Epithelial cell of esophagus (primary cell): ENCODE data around the gene CCNI.

Experiments
- DNase-seq: peaks from one replicate; pipeline ENCODE4 v3.0.0; 2010; ENCODE audit warnings: low read depth
- H3K4me3 ChIP-seq: 2 replicates; pipeline ENCODE4 v1.5.1; 2011; ENCODE audit warnings: mild to moderate bottlenecking, low read length, control low read depth
- CTCF ChIP-seq: IDR thresholded peaks from 2 replicates; pipeline ENCODE4 v1.5.1; 2011; ENCODE audit warnings: low read depth, mild to moderate bottlenecking, low read length, control low read depth, inconsistent platforms; ENCODE audit not compliant: insufficient read depth; ENCODE audit errors: missing control alignments

CCNI gene

GRCh38 chr4:77015390-77015789 lies 60.4 kb downstream of the CCNI start:
- peak; percentile 32 for DNase-seq
- no peak overlapping the region for H3K4me3 ChIP-seq
- no peak for TF ChIP-seq CTCF

- no peak overlapping the region for H3K4me3 ChIP-seq
- no peak for DNase-seq
- no peak for TF ChIP-seq CTCF
These were observed 61.5 kb downstream of the CCNI start for GRCh38 chr4:77014256-77014655.

GRCh38 chr4:77012726-77013125 lies 63.1 kb downstream of the CCNI start:
- no peak for TF ChIP-seq CTCF
- H3K4me3 ChIP-seq = no peak overlapping the region
- DNase-seq = no peak

GRCh38 chr4:77010841-77011354 lies 64.9 kb downstream of the CCNI start:
- no peak overlapping the region for H3K4me3 ChIP-seq
- TF ChIP-seq CTCF = no peak
- DNase-seq = peak; percentile 62

- TF ChIP-seq CTCF = no peak
- no peak for DNase-seq
- no peak overlapping the region for H3K4me3 ChIP-seq
These were observed 66.2 kb downstream of the CCNI start for GRCh38 chr4:77009511-77010115.

GRCh38 chr4:77007358-77008230 lies 68.2 kb downstream of the CCNI start:
- no peak overlapping the region for H3K4me3 ChIP-seq
- TF ChIP-seq CTCF = no peak
- DNase-seq = peak; percentile 54
